Effector CD8-positive, alpha-beta T cell (primary cell): ENCODE results near the gene FCRL4.
"Not testable (repeated sequence)": the region's sequence is repeated elsewhere in the genome, so short reads cannot be mapped to it uniquely, and the experiment has no call there.

ENCODE experiments used
- DNase-seq: peaks from one replicate; lab custom pipeline; 2025; lab: John Stamatoyannopoulos, UW

FCRL4 gene

DNA sequence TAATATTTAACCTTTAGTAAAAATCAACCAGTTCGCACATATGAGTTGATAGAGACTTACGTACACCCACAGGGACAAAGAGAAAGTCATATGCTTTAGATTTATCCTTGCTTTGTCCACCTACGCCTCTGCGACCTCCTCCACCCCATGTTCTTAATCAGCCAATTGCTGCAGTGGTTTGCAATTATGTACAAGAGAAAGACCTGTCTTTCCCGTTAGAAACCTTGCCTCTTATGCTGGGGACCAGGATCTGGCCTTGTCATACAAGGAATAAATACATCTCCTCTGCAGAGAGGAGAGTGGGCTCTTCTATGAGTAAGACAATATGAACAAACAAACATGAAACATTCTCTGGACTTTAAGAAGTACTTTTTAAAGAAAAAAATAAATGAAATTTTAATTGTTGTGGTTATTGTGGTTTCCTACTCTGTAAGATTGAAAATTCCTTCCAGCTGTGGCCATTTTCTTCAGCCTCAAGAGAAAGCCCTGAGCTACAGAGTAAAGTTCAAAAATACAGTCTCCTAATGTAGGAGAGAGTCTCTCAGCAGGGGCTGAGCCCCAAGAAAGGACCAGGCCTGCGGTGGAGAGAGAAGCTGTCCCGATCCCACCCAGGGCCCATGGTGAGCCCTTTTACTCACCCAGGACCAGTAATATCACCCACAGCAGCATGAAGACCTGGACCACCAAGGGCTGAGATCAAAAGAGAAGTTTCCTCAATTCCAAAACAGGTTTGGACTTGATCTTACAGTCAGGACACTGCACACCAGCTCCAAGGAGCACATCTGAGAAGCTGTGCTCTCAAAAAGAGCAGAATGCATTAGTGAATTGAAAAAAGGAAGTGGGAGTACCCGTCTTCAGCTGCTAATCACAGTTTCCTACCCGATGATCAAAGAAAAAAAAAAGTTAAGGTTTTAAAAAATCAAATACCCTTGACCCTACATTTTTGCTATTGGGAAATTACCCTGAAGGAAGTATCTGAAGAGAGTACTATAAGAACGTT, 45.9 kb downstream of the FCRL4 start, which contains the start of gene FCRL5:
Gene FCRL5 (minus strand): TSS at position 822 of the 1,000 bp plus-strand sequence. CDS start 153 bp downstream, at position 669.
- DNase-seq: no peak

DNA sequence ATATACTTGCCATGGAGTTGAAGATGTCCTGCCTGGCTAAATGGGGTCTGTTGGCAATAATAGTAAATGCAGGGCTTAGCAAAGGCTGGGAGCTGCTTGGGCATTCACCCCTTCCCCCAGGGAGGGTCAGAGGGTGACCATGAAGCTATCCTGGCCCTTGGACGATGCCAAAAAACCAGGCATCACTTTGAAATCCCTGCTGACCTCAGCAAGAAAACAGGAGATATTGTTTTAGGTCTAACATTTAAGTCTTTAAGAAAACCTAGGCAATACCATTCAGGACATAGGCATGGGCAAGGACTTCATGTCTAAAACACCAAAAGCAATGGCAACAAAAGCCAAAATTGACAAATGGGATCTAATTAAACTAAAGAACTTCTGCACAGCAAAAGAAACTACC, 49.8 kb downstream of the FCRL4 start:
- not testable (repeated sequence) for DNase-seq

DNA sequence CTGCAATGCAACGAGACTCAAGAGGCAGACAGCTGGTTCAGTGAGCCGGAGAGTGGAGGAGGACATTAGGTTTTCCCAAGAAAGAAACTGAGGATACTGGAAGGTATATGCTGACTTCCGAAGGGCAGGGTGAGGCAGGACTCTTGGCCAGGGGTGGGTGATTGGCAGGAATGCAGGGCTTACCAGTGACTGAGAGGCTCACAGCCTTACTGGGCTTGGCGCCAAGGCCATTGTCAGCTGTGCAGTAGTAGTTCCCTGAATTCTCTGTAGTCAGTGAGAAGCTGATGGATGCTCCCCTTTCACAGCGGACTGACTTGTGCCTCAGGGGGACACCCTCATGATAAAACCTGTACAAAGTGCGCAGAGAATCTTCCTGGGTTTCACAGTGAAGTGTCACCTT, 55.2 kb downstream of the FCRL4 start:
- no peak for DNase-seq

DNA sequence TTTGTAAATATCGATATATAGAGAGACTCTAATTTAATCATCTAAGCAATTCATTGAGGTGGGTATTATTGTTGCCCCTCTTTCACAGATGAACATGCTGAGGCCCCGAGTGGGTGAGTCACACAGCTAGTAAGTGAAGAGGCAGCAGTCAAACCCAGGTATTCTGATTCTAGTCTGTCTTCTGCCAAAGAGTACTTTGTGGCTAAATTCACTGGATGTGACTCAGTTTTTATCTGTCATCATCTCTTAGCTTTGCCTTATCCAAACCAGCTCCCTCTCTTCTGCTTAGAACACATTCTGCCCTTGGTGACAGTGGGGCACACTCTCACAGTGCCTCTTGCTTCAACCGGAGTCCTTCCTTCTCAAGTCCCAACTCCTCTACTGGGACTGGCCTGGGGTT, 57.0 kb downstream of the FCRL4 start:
- DNase-seq: no peak

DNA sequence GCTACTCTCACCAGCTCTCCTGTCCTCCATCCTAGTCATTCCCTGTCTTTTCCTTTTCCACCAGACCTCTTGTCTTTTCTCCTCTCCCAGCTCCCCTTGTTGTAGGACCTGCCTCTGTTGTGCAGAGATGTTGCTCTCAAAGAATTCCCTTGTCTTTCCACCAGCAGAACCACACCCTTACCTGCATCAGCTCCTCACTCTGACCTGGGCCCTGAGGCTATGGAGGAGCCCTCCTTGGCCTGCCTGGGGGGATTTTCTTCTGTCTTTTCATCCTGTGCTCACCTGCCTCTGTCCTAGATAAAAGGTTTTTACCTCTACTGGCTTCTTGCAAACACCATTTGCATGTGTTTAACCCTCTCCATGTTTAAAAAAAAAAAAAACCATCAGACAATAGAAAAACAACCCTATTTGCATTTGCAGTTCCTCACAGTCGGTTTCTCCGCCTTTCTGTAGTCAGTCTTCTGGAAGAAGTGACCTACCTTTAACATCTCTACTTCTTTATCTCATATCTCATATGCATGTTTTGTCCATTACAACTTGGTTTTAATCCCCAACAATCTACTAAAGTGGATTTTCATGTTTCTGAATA, 57.6 kb downstream of the FCRL4 start:
- DNase-seq: no peak

DNA sequence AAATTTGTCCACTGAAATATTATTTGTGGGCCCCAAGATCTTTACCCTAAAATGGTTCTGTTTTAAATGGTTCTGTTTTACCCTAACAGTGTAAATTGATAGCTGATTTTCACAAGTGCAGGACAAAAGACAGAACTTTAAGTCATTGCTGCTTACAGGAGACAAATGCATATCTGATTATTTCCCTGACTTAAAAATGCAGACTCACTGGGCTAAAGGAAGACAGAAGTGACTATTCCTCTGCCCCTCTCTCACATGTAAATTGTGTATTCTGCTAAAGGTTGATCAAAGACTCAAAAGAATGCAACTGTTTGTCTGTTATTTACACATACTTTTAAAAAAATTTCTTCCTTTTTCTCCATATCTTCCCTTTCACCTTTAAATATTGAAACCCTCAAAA, 58.3 kb downstream of the FCRL4 start:
- DNase-seq: no peak

DNA sequence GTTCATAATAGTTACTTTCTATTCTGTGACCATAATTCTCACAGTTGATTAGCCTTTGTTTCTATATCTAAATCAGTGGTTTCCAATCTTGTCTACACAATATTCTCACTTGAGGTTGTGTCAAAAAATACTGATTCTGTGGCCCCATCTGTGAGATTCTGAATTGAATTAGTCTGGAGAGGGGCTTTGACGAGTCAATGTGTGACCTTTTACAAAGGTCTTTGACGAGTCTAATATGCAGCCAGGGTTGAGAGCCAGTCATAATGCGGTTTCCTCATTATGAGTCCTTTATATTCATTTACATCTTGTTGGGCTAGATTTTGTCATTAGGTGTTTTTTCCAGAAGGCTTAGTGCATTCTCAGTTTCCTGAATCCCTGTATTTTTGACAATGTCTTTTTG, 65.3 kb downstream of the FCRL4 start:
- no peak for DNase-seq

DNA sequence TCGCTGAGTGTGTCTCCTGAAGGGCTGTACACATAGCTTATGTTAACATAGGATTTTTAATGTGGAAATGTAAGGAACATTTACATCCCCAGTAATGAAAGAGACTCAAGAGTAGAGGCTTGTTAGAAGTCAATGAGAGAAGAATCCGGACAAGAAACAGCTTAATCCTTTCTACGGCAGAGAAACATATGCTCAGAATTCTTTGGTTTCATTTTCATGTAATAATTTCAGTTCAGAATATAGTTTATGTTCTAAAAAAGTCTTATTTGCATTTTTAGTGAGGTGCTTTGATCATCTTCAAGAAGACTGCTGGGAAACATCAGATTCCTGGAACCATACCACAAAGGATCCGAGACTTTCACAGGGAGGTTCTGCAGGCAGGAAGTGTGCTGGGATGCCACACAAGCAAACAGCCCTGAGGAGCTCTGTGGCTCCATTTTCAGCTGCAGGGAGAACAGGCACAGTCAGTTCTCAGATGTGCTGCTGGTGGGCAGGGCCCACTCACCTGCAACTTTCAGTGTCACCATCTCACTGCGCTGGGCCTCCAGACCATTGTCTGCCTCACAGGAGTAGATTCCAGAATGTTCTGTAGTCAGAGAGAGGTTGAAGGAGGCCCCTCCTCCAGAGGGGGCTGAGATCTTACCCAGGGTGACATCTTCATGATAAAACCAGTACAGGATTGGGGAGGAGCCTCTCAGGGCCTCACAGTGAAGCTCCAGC, 74.0 kb downstream of the FCRL4 start:
- no peak for DNase-seq
